Measurements from ENCODE around the gene KCNH1. TPM values are rescaled to one million over a fixed set of nuclear protein-coding genes. Genes with fewer than 3 reads are reported as not detected.

The KCNH1 gene
- total and polyA plus RNA-seq, 10 of the 15 experiments (the other 5 are each of a cell fraction or from before 2014, with no cell fraction given), result 0.02 to 0.04 (median 0.04) TPM; not detected in 7

GRCh38 chr1:211148366-211148765, 14.4 kb upstream of the KCNH1 start (continued):
- TF ChIP-seq ELK1 (IDR thresholded peaks at IDR 0.05; ENCODE audit: low read depth, low read length) (no peak), SPI1 (IDR thresholded peaks at IDR 0.05; ENCODE audit: borderline replicate concordance, insufficient read depth, low read depth, low read length) (no peak), NFYA (IDR thresholded peaks at IDR 0.05; ENCODE audit: borderline replicate concordance, low read depth, low read length) (no peak), BMI1 (IDR thresholded peaks at IDR 0.05; ENCODE audit: borderline replicate concordance) (no peak), POLR2AphosphoS2 (IDR thresholded peaks at IDR 0.05; ENCODE audit: low read depth, low read length) (no peak), NFIC (IDR thresholded peaks at IDR 0.05; ENCODE audit: low read depth, low read length) (no peak), NRF1 (conservative IDR thresholded peaks at IDR 0.05; ENCODE audit: low read depth, low read length) (no peak), RBBP5 (conservative IDR thresholded peaks at IDR 0.05) (no peak), FOXM1 (IDR thresholded peaks at IDR 0.05; ENCODE audit: low read depth, low read length) (no peak), ZBTB11 (CRISPR knock-in tag; IDR thresholded peaks at IDR 0.05) (no peak), YY1 (IDR thresholded peaks at IDR 0.05; ENCODE audit: low read depth, low read length) (no peak)

Data from GM12878 (cell line).